GM18907 (cell line): ENCODE results near the gene HDX.
"Not testable (repeated sequence)": the region's sequence is repeated elsewhere in the genome, so short reads cannot be mapped to it uniquely, and the experiment has no call there.

Source experiments
- ATAC-seq: cut with Tn5 transposase; IDR thresholded peaks from one replicate; pipeline ENCODE4 v1.9.1; 2021; ENCODE audit warnings: mild to moderate bottlenecking, moderate library complexity; ENCODE audit not compliant: unreplicated experiment

Gene HDX

GRCh38 chrX:84339507-84340364 lies 162.5 kb downstream of the HDX start:
- peak; percentile 84 for ATAC-seq

GRCh38 chrX:84336646-84337045 lies 165.6 kb downstream of the HDX start:
- no peak for ATAC-seq

- no peak for ATAC-seq
Measured at GRCh38 chrX:84335121-84335520, 167.1 kb downstream of the HDX start.

- ATAC-seq = peak; percentile 77
Measured at GRCh38 chrX:84322083-84322827, 180.0 kb downstream of the HDX start.

- ATAC-seq = no peak
Measured at GRCh38 chrX:84320614-84321013, 181.6 kb downstream of the HDX start.

- no peak for ATAC-seq
Measured at GRCh38 chrX:84320023-84320422, 182.2 kb downstream of the HDX start.

GRCh38 chrX:84318661-84319060 lies 183.6 kb downstream of the HDX start:
- no peak for ATAC-seq

- not testable (repeated sequence) for ATAC-seq
Measured at GRCh38 chrX:84315946-84316345, 186.3 kb downstream of the HDX start.
